ENCODE data around the gene L1TD1.
"Not testable (repeated sequence)": the region's sequence is repeated elsewhere in the genome, so short reads cannot be mapped to it uniquely, and the experiment has no call there.

The L1TD1 gene

DNA sequence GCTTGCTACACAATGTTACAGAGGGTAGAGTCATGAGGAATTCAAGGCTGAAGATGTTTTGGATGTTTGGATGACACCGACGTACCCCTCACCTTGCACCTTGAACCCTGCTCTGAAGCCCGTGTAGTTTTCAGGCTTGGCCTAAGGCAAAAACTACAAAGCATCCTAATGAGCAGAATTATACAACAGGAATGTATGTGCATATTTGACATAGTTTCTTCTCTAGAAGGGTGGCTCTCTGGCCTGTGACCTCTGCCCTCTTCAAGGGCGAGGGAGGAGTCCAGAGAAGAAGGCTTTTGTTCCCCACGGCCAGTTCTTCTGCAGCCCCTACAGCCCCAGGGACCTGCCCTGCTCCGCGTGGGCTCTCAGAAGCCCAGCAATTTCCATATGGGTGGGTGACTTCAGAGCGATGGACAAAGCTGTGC lies 43.3 kb downstream of the L1TD1 start:
- DNase-seq: no peak

DNA sequence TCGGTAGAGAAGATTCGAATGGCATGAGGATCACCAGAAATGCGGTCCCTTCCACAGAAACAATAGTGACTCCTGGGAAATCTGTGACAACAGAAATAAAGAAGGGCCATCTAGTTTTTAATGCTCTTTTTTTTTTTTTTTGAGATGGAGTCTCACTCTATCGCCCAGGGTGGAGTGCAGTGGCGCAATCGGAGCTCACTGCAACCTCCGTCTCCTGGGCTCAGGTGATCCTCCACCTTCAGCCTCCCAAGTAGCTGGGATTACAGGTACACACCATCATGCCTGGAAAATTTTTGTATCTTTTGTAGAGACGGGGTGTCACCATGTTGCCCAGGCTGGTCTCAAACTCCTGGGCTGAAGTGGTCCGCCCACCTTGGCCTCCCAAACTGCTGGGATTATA lies 43.9 kb downstream of the L1TD1 start:
- no peak for DNase-seq

- DNase-seq: not testable (repeated sequence)
Observed at GRCh38 chr1:62239652-62240403, 45.2 kb downstream of the L1TD1 start.

GRCh38 chr1:62240651-62241370 lies 46.2 kb downstream of the L1TD1 start:
- no peak for DNase-seq

DNA sequence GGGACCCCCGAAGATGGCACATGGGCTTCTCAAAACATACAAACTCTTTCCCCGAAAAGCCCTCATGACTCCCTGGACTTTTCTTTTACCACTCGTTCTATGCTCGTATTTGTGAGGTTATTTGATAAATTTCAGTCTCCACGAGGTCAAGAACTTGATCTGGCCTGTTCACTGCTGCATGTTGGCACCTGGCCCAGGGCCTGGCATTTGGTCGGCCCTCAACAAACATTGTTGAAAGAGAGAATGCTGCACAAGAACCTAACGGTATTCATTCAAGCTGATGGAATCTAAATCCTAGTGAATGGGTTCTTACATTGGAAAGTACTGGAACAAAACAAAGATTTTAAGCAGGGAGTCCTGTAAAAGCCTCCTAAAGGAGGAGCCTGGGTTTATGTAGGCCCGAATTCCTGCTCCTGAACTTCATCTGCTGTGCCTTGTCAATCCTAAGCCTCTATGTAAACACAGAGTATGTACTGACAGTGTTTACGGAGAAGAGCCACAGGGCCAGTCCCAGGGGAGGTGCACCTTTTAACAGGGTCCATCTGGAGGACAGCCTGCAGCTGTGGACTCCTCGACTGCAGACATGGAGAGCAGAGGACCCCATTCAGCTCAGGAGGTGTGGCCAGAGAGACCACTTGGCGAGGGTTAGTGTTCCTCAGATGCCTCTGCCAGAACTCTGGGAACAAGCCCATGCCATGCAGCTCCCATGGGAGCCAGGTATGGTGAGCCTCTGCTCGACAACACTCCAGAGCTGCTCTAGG lies 46.9 kb downstream of the L1TD1 start:
- no peak for DNase-seq

- not testable (repeated sequence) for DNase-seq
Observed at GRCh38 chr1:62244380-62244779, 49.7 kb downstream of the L1TD1 start.

- DNase-seq: no peak
Observed at GRCh38 chr1:62245201-62245600, 50.6 kb downstream of the L1TD1 start.

- no peak for DNase-seq
Observed at GRCh38 chr1:62247391-62248168, 52.9 kb downstream of the L1TD1 start.

- DNase-seq: no peak
Observed at GRCh38 chr1:62250126-62250726, 55.6 kb downstream of the L1TD1 start.

DNA sequence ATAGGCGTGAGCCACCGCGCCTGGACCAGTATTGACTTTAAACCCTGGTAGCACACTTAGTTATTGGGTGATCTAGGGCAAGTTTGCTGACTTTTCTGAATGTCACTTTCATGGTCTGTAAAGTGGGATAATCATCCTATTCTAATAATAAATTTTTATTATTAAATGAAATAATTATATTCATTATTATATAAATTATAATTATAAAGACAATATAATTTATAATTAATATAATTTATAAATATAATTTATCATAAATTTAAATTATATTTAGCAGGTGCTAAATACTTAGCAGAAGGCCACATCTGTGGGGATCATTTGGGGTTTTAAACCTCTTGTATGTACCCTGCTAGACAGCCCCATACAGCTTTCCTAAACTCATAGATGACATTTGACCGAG lies 64.9 kb downstream of the L1TD1 start:
- no peak for DNase-seq

DNA sequence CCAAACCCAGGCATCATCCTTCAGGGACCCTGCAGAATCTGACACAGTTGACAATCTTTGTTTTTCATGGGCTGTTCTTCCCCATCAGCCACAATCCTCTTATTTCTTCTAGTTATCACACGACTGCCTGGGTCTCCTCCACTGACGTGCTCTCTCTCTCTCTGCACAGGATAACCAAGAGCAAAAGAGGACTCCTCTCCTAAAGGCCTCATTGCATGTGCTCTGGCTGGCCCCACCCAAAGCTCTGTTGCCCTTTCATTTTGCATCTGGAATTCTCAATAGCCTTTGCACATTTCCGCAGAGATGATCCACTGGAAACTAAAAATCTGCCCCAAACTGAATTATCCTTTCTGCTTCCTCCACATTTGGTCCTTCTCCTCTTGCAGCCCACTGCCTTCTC lies 66.0 kb downstream of the L1TD1 start:
- no peak for DNase-seq

Data from NCI-H1436 (cell line).